Smooth muscle cell (in vitro differentiated cells): ENCODE results near the gene TBC1D22A. TPM values are rescaled to one million over a fixed set of nuclear protein-coding genes. Genes with fewer than 3 reads are reported as not detected.

Experiments used
- DNase-seq: peaks from one replicate; lab custom pipeline; 2025; ENCODE audit not compliant: unreplicated experiment; lab: John Stamatoyannopoulos, UW
- H2AFZ ChIP-seq: fragments of 200-600 bp; sonication (generic); 2 replicates; pipeline ENCODE4 v1.6.0; 2016; ENCODE audit warnings: antibody characterized with exemption, low read depth, mild to moderate bottlenecking
- H3F3A ChIP-seq: fragments of 200-600 bp; sonication (generic); 2 replicates; pipeline ENCODE4 v1.6.0; 2017; ENCODE audit warnings: antibody characterized with exemption, low read depth
- H3K27ac ChIP-seq: fragments of 200-600 bp; sonication (generic); 2 replicates; pipeline ENCODE4 v1.5.1; 2016; ENCODE audit warnings: low read depth, mild to moderate bottlenecking
- H3K27me3 ChIP-seq: fragments of 200-600 bp; sonication (generic); 2 replicates; pipeline ENCODE4 v1.6.1; 2016; ENCODE audit warnings: low read depth, mild to moderate bottlenecking
- H3K36me3 ChIP-seq: fragments of 200-600 bp; sonication (generic); 2 replicates; pipeline ENCODE4 v1.5.1; 2016; ENCODE audit warnings: low read depth
- H3K4me1 ChIP-seq: fragments of 200-600 bp; sonication (generic); 2 replicates; pipeline ENCODE4 v1.5.1; 2016; ENCODE audit warnings: low read depth
- H3K4me2 ChIP-seq: fragments of 200-600 bp; sonication (generic); 2 replicates; pipeline ENCODE4 v1.6.0; 2016; ENCODE audit warnings: mild to moderate bottlenecking
- H3K4me3 ChIP-seq: fragments of 200-600 bp; sonication (generic); 2 replicates; pipeline ENCODE4 v1.5.1; 2016; ENCODE audit warnings: mild to moderate bottlenecking
- H3K79me2 ChIP-seq: fragments of 200-600 bp; sonication (generic); 2 replicates; pipeline ENCODE4 v1.6.0; 2016; ENCODE audit warnings: low read depth, mild to moderate bottlenecking
- H3K9ac ChIP-seq: fragments of 200-600 bp; sonication (generic); 2 replicates; pipeline ENCODE4 v1.6.0; 2016; ENCODE audit warnings: low read depth
- H3K9me3 ChIP-seq: fragments of 200-600 bp; sonication (generic); replicated peaks from 2 replicates; pipeline ENCODE4 v1.5.1; 2016; ENCODE audit warnings: low read depth
- H4K20me1 ChIP-seq: fragments of 200-600 bp; sonication (generic); 2 replicates; pipeline ENCODE4 v1.6.0; 2016; ENCODE audit warnings: low read depth
- WGBS: methylation state at CpG from one replicate; pipeline ENCODE4 v1.1.7; 2016; ENCODE audit warnings: low lambda C conversion rate; 5-methylcytosine and 5-hydroxymethylcytosine counted together
- polyA plus RNA-seq: library from polyadenylated mRNA; unstranded; fragments of >200 nt; fragmentation: Nextera tagmentation; extraction: Ambion mirVana; gene quantifications from 2 replicates; pipeline ENCODE4 v1.2.1, GENCODE V29; 2016
- total RNA-seq: library from RNA; depleted of rRNA; stranded (reverse); fragments of >200 nt; gene quantifications from 2 replicates; pipeline ENCODE4 v1.2.3, GENCODE V29; 2014
- TF ChIP-seq, protein P1 (sequence below): fragments of 200-600 bp; sonication (generic); IDR thresholded peaks from 2 replicates; pipeline ENCODE4 v1.5.1; 2017; ENCODE audit warnings: borderline replicate concordance, mild to moderate bottlenecking, antibody characterized with exemption; ENCODE audit not compliant: insufficient read depth, poor library complexity, severe bottlenecking

TBC1D22A gene
- total and polyA plus RNA-seq, 2 experiments from 2014 or later: 12.5 to 14.4 TPM

DNA sequence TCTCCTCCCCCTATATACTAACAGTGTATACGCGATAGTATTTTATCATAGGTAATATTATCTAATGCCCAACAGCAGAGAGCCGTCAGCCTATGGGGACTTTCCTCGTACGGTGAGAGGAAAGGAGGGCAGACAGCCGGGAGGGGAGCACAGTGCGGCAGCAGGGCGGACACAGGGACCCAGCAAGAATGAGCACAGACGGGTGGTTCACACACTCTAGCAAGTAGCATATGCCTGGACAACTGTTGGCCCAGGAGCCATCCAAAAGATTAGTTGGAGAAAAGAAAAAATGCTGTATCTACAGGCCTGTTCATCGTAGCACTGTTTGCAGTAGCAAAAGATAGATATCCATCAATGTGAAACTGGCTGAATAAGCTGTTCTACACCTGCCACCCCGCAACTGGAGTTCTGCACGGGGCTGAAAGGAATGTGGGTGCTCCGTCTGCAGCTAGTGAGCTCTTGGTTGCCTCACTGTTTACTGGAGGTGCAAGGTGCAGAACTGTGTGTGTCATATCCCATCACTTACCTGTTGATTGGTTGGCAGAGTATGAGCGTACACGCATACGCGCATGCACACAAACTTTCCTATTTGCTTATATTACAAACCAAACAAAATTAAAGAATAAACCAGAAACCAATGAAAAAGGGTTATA, 324.3 kb downstream of the TBC1D22A start:
- no peak overlapping the region for H3K4me2 ChIP-seq
- 94% methylated on average over 17 of the region's 17 CpGs for WGBS
- H3K4me1 ChIP-seq: peaks cover 12% of the 10 kb centered on the region
- H3K79me2 ChIP-seq: no peaks in the 10 kb centered on the region
- no peak overlapping the region for H2AFZ ChIP-seq
- no peak for DNase-seq
- no peak overlapping the region for H3K9ac ChIP-seq
- H3K36me3 ChIP-seq: no peaks in the 10 kb centered on the region
- TF ChIP-seq, protein P1, sequence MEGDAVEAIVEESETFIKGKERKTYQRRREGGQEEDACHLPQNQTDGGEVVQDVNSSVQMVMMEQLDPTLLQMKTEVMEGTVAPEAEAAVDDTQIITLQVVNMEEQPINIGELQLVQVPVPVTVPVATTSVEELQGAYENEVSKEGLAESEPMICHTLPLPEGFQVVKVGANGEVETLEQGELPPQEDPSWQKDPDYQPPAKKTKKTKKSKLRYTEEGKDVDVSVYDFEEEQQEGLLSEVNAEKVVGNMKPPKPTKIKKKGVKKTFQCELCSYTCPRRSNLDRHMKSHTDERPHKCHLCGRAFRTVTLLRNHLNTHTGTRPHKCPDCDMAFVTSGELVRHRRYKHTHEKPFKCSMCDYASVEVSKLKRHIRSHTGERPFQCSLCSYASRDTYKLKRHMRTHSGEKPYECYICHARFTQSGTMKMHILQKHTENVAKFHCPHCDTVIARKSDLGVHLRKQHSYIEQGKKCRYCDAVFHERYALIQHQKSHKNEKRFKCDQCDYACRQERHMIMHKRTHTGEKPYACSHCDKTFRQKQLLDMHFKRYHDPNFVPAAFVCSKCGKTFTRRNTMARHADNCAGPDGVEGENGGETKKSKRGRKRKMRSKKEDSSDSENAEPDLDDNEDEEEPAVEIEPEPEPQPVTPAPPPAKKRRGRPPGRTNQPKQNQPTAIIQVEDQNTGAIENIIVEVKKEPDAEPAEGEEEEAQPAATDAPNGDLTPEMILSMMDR: no peak
- H4K20me1 ChIP-seq: peaks cover 16% of the 10 kb centered on the region
- no peak overlapping the region for H3K4me3 ChIP-seq
- no peak overlapping the region for H3K27ac ChIP-seq
- H3K27me3 ChIP-seq: no peaks in the 10 kb centered on the region
- H3F3A ChIP-seq: no peaks in the 10 kb centered on the region
- H3K9me3 ChIP-seq: no peaks in the 10 kb centered on the region

DNA sequence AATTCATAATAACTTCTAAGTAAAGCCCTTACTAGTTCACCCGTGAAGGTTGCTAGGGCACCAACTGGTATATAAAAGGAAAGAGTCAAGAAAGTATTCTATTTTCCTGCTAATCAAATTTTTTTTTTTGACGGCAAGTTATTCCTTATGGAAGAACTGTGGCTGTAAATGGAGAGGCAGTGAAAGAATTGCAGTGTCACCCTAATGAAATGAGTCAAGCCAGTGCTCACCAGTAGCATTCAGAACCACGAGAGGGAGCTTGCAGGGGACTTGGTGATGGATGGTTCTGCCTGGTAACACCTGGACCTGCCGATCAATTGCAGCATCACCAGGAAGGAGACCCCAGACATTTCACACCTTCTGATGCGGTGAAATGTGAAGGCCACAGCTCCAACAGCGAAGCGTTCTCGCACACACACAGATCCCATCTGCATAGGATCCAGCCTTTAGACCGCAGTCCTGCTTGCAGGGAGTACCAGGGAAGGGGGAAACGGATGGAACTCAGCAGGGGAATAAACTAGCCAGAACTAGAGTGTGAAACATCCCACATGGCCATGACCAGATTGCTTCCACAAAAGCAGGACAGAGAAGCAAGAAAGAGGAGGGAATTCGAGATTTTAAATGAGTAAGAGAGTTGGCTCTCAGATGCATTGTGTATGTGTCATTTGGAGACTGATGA, 326.2 kb downstream of the TBC1D22A start:
- H3K4me3 ChIP-seq: no peak overlapping the region
- no peak overlapping the region for H3K9ac ChIP-seq
- H2AFZ ChIP-seq: no peak overlapping the region
- no peaks in the 10 kb centered on the region for H3F3A ChIP-seq
- no peaks in the 10 kb centered on the region for H3K9me3 ChIP-seq
- H3K27ac ChIP-seq: no peak overlapping the region
- WGBS: 89% methylated on average over 11 of the region's 11 CpGs
- H3K79me2 ChIP-seq: no peaks in the 10 kb centered on the region
- no peaks in the 10 kb centered on the region for H3K27me3 ChIP-seq
- TF ChIP-seq, protein P1: no peak
- no peak for DNase-seq
- no peak overlapping the region for H3K4me2 ChIP-seq
- H3K36me3 ChIP-seq: no peaks in the 10 kb centered on the region
- H3K4me1 ChIP-seq: peaks cover 12% of the 10 kb centered on the region
- peaks cover 29% of the 10 kb centered on the region for H4K20me1 ChIP-seq

DNA sequence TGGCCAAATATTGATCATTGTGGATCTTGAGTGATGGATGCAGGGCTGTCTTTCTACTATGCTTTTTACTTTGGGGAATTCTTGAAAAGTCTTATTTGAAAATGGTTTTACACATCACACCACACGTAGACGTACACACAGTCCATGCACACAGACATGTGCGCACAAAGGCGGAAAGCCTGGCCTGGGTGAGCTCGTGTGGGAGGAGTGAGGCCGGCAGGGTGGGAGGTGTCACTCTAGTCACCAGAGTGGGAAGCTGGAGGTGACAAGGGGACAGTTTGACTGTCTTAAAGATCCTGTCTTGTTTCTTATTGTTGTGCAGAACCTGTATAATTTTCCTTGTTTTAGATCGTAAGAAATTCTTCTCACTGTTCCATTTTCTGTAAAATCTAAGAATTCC, 326.9 kb downstream of the TBC1D22A start:
- Histone ChIP-seq H2AFZ (no peak overlapping the region), H3K9me3 (no peaks in the 10 kb centered on the region), H4K20me1 (peaks cover 28% of the 10 kb centered on the region), H3K36me3 (no peaks in the 10 kb centered on the region), H3K27ac (no peak overlapping the region), H3K9ac (no peak overlapping the region), H3K4me3 (no peak overlapping the region), H3F3A (no peaks in the 10 kb centered on the region), H3K4me2 (no peak overlapping the region), H3K79me2 (no peaks in the 10 kb centered on the region), H3K27me3 (no peaks in the 10 kb centered on the region), H3K4me1 (peaks cover 12% of the 10 kb centered on the region)
- WGBS: 80% methylated on average over 7 of the region's 7 CpGs
- TF ChIP-seq, protein P1: no peak
- DNase-seq: no peak
